Stimulated activated CD8-positive, alpha-beta memory T cell treated with anti-CD3 and anti-CD28 coated beads, Interleukin-15, amount 100 ng/mL, for 1 hour (primary cell): Measurements from ENCODE around the gene MAPT.

Experiments used
- DNase-seq: peaks from one replicate; pipeline ENCODE4 v3.0.0-alpha.2; 2020; ENCODE audit warnings: low read depth

The MAPT gene

GRCh38 chr17:46059486-46059885, 165.1 kb downstream of the MAPT start:
- DNase-seq = no peak

GRCh38 chr17:46060461-46060860, 166.1 kb downstream of the MAPT start:
- DNase-seq = no peak

DNA sequence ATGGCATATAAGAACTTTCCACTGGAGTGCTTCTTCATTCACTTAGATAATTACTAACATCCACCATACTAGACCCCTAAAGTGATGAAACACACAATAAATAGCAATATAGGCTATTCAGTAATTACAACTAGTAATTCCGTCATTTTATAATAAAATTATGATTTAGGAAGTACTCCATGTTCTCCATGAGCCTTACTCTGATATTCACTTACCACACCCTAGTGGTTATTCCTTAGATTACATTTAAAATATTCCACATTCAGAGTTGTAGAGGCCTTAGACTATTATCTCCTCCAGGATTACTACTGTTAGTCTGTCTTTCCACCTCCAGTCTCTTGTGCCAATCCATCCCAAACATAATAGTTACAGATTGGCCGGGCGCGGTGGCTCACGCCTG, 167.1 kb downstream of the MAPT start:
- DNase-seq = no peak

- DNase-seq = no peak
These were observed 168.9 kb downstream of the MAPT start for GRCh38 chr17:46063241-46063640.

DNA sequence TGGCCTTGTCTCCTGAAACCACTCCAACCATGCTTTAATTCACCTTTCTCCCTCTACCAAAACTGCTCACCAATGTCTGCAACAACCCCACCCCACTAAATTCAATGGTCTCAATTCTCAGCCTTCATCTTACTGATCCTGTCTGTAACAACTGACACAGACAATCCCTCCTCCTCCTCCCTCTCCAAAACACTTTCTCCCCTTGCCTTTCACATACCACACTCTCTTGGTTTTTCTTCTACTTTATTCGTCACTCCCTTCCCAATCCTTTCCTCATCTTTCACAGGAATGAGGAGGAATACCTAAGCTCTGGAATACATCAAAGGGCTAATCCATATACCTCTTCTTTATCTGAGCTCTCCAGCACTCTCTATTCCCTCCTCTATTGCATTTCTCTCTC, 170.1 kb downstream of the MAPT start:
- no peak for DNase-seq

- no peak for DNase-seq
These were observed 177.4 kb downstream of the MAPT start for GRCh38 chr17:46071796-46072195.

DNA sequence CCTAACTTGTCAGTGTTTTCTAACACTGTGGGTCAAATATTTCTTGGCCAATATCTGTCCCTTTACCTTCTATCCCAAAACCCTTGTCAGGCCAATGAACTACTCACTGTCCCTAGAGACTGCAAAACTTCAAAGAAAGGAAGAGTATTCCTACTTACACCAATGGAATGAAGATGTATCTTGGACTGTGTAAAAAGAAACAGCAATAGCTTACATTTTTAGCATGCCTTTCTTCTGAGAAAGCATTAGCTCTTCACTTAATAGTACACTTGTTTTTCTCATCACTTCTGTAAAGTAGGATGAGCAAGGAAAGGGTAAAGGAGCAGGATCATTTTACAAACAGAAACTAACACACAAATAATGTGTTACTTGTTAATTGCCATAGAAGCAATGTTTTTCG, 178.6 kb downstream of the MAPT start:
- no peak for DNase-seq

- no peak for DNase-seq
These were observed 180.2 kb downstream of the MAPT start for GRCh38 chr17:46074540-46074939.
